NCI-H1417 (cell line): ENCODE measurements around the gene PRSS33.

Experiments
- DNase-seq, 3 experiments: peaks; one replicate each; lab custom pipeline; 2025; lab: John Stamatoyannopoulos, UW

The PRSS33 gene

DNA sequence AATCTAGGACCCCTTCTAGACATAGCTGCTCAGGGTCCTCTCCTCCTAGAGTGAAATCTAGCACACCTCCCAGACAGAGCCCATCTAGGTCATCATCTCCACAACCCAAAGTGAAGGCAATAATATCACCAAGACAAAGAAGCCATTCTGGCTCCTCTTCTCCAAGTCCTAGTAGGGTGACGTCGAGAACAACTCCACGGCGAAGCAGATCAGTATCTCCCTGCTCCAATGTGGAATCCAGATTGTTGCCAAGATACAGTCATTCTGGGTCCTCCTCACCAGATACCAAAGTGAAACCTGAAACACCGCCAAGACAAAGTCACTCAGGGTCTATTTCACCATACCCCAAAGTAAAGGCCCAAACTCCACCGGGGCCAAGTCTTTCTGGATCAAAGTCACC, 24.2 kb downstream of the PRSS33 start:
- DNase-seq, result peak in 1 of 3 experiments; percentile 24

DNA sequence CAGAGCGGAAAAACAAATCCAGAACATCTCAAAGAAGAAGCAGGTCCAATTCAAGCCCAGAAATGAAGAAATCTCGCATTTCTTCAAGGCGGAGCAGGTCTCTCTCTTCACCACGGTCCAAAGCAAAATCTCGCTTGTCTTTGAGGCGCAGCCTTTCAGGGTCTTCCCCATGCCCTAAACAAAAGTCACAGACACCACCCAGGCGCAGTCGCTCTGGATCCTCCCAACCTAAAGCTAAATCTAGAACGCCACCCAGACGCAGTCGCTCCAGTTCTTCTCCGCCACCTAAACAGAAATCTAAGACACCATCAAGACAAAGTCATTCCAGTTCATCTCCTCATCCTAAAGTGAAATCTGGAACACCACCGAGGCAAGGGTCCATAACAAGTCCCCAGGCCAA, 24.6 kb downstream of the PRSS33 start:
- DNase-seq, result no peak

DNA sequence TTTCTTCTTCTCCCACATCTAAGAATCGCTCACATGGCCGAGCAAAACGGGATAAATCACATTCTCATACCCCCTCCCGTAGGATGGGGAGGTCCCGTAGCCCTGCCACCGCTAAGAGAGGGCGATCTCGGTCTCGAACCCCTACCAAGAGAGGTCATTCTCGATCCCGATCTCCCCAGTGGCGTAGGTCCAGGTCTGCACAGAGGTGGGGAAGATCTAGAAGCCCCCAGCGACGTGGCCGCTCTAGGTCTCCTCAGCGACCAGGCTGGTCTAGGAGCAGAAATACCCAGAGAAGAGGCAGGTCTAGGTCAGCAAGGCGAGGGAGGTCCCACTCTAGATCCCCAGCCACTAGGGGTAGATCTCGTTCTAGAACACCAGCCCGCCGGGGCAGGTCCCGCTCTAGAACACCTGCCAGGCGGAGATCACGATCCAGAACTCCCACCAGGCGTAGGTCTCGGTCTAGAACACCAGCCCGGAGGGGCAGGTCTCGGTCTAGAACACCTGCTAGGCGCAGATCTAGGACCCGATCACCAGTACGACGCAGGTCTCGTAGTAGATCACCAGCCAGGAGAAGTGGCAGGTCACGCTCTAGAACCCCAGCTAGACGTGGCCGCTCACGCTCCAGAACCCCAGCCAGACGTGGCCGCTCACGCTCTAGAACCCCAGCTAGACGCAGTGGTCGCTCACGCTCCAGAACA, 25.3 kb downstream of the PRSS33 start:
- no peak for DNase-seq

DNA sequence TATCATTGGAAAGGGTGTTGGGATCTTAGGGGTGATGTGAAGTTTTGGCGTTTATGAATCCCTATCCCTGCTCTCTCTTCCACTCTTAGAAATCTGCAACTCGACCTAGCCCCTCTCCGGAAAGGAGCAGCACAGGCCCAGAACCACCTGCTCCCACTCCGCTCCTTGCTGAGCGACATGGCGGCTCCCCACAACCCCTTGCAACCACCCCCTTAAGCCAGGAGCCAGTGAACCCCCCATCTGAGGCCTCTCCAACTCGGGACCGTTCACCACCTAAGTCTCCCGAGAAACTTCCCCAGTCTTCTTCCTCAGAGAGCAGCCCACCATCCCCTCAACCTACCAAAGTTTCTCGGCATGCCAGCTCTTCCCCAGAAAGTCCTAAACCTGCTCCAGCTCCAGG, 25.9 kb downstream of the PRSS33 start:
- DNase-seq, result no peak

DNA sequence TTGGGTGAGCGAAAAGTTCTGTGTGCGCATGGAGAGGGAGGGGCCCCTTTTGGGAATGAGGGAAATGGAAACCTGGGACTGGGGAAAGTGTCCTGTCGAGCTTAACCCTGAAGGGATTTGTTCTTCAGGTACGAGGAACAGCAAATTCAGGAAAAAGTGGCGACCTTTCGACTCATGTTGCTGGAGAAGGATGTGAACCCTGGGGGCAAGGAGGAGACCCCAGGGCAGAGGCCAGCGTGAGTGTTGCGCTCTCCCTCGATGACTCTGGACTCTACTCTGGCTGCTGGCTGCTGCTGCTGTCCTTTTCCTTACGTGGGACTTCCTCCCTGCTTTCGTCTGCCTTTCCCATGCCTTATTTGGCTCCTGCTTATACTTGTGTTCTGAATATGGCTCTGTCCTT, 30.0 kb downstream of the PRSS33 start:
- no peak for DNase-seq

DNA sequence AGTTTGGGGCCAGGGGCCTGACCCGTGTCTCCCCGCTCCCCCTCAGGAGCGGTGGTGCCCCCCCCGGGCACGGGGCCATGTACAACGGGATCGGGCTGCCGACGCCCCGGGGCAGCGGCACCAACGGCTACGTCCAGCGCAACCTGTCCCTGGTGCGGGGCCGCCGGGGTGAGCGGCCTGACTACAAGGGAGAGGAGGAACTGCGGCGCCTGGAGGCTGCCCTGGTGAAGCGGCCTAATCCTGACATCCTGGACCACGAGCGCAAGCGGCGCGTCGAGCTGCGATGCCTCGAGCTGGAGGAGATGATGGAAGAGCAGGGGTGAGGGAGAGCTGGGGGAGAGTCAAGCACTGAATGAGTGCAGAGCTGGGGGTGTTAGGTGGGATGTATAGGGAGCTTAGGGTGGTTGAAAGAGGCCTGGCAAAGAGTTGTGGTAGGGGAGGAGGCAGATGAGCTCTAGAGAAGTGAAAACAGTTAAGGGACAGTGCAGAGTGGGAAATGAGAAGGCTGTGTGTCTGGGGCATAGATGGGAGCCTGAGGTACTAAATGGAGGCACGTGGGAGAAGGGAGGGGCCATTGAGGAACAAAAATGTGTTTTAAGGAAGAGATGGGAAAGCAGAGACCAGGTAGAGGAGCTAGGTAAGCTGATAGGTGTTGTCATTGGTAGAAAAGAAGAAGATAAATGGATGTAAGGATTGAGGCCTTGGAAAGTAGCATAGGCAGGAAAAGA, 30.9 kb downstream of the PRSS33 start:
- no peak for DNase-seq

DNA sequence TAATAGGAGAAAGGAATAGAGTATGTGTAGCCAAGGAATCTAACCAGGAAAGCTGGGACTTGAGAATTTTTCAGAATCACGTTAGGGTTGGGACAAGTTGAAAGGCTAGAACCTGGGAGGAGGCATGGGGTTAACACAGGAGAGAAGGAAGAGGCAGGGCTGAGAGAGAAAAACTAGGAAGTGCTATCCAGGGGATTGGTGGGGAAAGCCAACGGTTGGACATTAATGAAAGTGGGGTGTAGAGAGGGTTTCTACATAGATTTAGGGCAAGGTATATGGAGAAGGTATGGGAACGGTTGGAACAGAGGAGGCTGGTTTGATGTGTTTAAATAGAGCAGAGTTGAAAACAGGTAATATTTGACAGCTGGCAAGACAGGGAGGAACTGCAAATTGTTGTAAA, 32.2 kb downstream of the PRSS33 start:
- no peak for DNase-seq

DNA sequence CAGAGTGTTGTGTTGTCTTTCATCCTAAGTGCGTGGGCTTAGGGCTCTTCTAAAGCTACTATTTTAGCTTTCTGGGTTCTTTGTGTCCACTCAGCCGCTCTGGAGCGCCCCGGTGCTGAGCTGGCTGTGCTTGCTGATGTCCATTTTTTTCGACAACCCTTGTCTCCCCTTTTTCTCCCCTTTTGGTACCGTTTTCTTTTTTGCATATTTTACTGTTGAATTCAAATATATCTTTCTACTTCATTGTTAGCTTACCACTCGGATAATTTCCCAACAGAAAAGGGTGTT, 33.7 kb downstream of the PRSS33 start:
- no peak for DNase-seq

DNA sequence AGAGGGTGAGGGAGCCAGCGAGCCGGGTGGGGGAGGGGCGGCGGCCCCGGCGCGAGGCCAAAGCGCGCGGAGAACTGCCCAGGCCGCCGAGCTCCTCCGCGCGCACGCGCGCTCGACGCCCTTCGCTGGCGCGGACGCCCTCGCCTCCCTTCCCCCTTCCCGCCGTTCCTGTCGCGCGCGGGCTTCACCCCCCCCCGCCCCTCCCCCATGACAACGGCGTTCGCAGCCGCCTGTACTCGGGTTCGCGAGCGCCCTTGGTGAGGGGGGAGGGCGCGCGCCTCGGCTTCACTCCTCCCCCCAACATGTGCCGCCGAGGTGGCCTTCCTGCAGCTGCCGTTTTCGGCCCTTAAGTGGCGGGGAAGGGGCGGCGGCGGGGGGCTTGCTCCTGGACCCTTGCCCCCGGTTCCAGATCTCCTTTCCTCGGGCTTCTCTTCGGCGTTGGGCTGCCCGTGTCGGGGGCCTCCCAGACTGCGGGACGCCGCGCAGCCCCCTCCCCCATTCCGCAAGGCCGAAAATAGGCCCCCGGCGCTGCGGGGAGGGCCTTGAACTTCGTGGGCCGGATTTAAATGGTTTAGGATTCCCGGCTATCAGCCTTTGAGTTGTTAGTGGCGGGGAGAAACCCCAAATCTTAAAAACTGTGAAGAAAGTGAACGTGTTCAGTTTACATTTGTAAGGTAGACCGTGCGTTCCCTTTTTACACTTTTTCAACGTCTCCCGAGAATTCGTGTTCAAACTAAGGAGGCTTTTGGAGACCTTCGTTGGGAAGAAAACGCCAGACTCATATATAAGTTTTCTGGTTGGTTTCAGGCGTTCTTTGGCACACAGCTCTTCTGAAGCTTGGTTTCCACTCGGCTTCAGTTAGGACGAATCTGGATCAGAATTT, 34.3 kb downstream of the PRSS33 start:
- peak; percentile 91 to 93 (median 93) for DNase-seq

DNA sequence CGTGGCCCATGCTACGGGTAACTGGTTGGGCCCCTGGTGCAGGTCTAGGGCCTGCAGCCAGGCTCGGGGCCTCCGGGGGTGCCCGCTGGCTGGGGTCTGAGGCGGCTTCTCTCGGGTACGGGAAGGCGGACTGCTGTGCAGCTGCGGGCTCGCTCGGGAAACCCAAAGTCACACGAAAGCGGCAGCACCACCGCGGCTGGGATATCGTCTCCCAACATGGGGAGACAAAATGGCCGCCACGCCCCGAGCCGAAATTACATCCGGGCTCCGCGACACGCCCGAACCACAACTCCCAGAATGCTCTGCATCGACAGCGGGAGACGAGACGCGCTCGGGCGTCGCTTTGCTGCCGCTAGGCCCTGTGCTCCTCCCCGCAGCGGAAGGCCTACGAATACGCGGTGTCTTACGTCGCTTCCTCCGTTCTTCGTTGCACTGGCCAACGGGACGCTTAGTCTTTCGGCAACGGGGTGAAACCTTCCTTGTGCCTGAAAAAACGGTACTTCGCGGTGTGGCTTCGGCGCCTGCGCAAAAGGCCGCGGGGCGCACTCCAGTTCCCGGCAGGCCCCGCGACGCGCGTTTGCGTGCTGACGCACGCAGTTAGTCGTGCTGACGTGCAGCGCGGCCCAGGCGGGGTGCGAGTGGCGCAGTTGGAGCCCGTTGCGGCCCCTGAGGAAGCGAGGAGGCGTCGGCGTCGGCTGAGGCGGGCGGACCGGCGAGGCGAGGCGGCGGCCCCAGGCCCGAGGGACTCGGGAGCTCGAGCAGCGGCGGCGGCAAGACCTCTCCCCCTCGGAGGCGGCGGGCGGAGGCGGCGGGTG, 35.1 kb downstream of the PRSS33 start, which contains the start of gene SRRM2:
Gene SRRM2, plus strand, starts transcription at position 604 of the 815 bp plus-strand sequence. CDS start 3,727 bp downstream, outside the sequence.
- DNase-seq, result peak; percentile 98 to 99 (median 99)

DNA sequence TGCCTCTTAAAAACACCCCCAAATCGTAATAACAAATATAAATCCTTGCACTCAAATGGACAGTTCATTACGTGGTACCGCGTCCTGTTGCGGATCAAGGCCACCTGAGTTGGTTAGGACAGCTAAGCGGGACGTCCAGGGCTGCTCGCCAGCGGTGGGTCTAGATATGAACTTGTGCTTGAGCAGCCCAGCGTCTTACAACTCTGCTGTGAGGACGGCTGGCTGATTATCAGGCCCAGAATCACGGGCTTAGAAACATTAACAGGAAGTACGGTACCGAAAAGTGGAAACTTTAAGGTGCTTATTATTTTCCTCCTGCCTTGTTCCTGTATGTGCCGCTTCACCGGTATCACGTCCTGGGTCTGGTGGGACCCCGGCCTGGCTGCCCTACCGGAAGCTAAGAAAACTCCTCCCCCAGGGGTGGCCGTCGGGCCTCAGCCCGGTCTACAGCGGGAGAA, 35.8 kb downstream of the PRSS33 start:
- DNase-seq, result peak in 1 of 3 experiments; percentile 68

DNA sequence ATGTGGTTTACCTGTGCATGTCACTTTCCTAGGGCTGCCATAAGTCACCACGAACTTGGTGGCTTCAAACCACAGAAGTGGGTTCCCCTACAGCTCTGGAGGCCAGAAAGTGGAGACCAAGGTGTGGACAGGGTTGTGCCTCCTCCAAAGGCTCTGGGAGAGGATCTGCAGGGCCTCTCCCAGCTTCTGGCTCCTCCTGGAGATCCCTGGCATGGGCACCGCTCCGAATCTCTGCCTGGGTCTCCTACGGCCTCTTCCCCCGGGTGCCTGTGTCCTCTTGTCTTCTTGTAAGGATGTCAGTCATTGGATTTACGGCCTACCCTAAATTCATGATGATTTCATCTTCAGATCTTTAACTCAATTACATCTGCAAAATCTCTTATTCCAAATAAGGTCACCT, 37.4 kb downstream of the PRSS33 start:
- DNase-seq, result no peak

DNA sequence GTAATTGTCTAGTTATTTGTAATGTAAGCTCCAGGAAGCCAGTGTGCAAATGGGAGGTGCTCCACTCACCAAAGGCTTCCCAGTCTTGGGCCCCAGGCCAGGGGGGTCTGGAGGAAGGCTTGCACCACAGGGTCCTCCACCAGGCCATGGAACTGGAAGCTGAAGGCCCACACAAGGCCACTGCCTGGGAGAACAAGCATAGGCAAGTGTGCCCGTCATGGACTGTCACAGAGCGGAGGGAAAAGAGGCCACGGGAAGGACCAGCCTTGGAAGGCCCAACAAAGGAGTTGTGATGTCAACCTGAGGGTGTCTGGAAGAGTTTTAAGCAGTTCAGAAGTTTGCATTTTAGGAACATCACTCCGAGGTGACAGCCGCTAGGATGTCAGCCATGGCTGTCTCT, 37.9 kb downstream of the PRSS33 start:
- no peak for DNase-seq

DNA sequence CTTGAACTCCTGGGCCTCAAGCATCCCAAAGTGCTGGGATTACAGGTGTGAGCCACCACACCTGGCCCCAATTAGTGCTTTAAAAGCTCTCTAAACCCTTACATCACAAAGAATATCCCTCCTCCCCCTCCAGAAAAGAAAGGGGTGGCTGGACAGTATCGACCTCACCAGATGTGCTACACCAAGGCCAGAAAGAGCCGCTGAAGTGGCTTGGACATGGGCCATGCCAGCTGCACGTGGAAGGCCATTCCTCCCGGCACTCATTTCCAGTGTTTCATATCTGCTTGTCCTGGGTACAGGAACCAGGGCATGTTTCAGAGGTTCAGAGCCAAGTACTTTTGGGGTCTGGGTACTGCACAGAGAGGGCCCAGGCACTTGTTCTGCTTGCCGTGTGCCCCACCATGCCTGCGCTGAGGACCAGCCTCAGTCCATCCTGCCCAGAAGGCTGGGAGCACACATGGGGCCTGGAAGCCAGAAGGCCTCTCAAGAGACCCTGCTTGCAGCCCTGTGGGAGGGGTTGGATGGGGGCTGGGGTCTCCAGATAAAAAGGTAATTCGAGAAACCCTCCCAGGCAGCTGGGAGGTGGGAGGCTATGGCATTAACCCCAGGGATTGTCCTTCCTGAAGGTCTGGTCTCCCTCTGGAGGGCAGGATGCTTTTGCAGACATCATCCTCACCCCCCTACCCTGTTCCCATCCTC, 38.5 kb downstream of the PRSS33 start:
- DNase-seq, result peak in 1 of 3 experiments; percentile 53

DNA sequence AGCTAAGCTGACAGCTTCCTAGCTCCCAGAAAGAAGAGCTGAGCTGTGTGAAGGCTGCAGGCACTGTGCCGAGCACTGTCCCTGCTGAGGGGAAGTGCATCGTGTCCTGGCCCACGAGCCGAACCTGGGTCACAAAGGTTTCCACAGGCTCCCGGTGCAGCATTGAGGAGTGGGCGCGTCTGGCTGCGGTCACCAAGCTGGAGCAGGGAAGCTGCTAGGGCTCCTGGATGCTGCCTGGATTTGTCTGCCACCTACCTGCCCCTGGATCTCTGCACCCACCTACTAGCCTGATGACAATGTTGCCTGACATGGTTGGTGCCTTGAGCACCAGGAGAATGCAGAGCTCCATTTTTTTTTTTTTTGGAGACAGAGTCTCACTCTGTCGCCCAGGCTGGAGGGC, 41.4 kb downstream of the PRSS33 start:
- no peak for DNase-seq

DNA sequence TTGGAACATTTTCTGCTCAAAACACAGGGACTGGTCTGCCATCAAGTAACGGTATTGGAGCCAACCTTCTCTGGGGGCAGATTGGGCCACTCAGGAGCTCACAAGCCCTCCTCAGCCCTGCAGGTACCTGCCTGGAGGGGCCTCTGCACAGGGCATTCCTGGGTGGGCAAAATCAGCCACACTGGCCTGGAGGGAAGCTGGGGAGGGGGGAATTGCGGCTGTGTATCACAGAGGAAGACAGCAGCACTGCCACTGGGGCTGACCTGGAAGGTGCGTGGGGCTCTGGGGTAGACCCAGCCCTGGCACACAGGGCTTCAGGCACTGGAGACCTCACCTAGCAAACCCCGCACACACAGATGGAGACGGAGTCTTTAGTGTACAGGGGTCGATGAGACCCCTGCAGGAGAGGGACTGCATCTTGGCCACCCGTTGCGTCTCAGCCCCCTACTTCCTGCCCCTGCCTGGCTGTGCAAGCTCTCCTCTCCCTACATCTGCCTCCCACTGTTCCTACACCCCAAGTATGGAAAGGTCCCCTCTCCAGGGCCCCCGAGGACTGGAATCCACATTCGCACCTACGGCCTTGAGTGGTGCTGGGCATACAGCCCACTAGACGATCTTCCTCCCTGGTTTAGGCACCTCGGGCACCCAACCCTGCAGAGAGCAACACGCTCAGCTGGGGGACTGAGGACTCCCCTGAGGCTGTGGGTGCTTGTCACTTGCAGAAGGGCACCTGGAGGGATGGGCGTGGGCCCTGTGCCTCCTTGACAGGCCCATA, 42.1 kb downstream of the PRSS33 start:
- no peak for DNase-seq

DNA sequence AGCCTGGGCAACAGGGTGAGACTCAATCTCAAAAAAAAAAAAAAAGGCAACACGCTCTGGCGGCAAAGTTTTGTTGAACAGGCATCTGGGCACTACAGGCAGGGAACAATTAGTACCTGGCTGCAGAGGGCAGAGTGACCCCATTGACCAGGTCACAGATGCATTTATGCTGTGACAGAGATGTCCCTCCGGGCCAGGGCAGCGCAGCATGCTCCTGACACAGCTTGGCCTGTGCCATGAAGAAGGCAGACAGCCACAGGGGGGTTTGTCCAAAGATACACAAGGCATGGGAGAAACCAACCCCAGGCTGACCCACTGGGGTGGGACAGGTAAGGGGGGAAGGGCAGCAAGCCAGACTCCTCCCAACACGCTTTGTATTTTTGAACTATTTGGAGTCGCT, 42.6 kb downstream of the PRSS33 start:
- DNase-seq, result no peak

DNA sequence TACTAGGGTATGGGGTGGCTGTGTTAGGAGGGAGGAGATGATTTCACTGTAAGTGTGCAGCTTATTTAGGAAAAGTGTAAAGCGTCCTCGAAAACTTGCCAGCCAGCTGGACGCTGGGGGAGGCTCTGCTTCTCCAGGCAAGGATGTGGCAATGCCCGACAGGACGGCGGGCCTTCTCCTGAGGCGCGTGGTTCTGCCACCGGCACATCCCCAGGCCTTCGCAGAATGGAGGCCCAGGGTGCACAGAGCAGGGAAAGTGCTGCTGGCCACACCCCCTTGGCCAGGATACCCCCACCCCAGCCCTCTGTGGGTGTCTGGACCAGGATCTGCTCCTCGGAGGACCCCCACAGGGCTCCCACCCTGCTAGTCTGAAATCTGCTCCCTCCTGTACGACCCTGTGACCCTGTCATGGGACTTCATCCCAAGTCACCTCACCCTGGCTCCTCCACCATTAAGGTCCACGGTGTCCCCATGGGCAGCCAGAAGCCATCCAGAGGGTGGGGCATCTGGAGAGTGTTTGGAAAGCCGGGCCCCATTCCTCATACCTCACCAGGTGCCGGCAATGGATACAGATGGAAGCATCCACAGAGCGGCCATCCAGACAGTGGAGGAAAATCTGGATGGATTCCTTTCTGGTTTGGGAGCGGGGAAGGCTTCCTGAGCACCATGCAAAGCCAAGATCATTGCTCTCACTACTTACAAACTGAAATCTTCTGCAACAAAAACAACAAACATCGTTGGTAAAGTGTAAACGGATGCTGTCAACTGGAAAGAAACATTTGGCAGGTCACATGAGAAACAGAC, 44.2 kb downstream of the PRSS33 start:
- DNase-seq, result no peak

DNA sequence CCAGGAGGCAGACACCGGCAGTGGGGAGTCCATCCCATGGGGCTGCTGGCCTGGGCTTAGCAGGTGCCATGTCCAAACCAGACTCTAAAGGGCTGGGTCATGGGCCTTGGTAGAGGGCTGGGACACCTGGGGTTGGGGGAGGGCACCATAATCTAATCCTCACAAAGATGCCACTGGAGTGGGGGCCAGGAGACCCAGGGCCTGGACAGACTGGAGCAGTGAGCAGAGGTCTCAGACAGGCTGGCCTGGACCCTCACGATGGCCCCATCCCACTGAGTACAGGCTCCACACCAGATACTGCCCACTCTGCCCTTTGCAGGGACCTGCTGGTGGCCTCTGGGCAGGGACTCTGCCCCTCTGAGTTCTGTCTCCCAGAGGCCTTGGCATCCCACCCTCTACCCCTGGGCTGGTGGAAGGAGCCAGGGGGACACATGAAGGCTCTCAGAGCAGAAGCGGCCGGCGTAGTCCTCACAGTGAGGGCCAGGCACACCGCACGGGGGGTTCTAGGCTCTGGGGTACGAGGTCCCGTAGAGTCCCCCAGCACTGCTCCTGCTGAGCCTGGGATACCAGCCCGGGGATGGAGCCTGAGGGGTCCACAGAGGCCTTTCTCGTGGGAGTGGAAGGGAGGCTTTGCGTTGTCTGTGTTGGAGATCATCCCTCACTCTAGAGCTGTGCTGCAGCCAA, 44.9 kb downstream of the PRSS33 start:
- no peak for DNase-seq
